Heart right ventricle (tissue), 16 donors: Measurements from ENCODE around the gene CRYBG3. TPM values are rescaled to one million over a fixed set of nuclear protein-coding genes. Genes with fewer than 3 reads are reported as not detected.

Source experiments
- ATAC-seq, 8 donors: fragments of 200-7000 bp; cut with Tn5 transposase; one replicate each; pipeline ENCODE4 v1.9.1; 2020; ENCODE audit warnings: mild to moderate bottlenecking in 8 of 8, moderate library complexity in 8 of 8, moderate number of reproducible peaks in 1 of 8
- DNase-seq, 2 donors: peaks; one replicate each; pipeline ENCODE4 v3.0.0-alpha.2; 2020
- H3K27ac ChIP-seq, 10 donors: fragments of 200-600 bp; sonication (generic) in 2 of 10; one replicate each; pipeline versions ENCODE4 v1.5.0 to v1.8.0; 2020 to 2022; ENCODE audit warnings: mild to moderate bottlenecking in 3 of 10
- H3K27me3 ChIP-seq, 7 donors: fragments of 200-600 bp; one replicate each; pipeline ENCODE4 v1.8.0; 2021 to 2022; ENCODE audit warnings: mild to moderate bottlenecking in 2 of 7
- H3K36me3 ChIP-seq, 9 donors: fragments of 200-600 bp; sonication (generic) in 1 of 9; one replicate each; pipeline versions ENCODE4 v1.5.0 to v1.8.0; 2020 to 2022; ENCODE audit warnings: mild to moderate bottlenecking in 2 of 9
- H3K4me1 ChIP-seq, 9 donors: fragments of 200-600 bp; sonication (generic) in 1 of 9; one replicate each; pipeline versions ENCODE4 v1.5.0 to v1.8.0; 2020 to 2022; ENCODE audit warnings: mild to moderate bottlenecking in 4 of 9
- H3K4me3 ChIP-seq, 10 donors: fragments of 200-600 bp; sonication (generic) in 2 of 10; one replicate each; pipeline versions ENCODE4 v1.5.0 to v1.8.0; 2020 to 2022; ENCODE audit warnings: mild to moderate bottlenecking in 7 of 10, moderate library complexity in 2 of 10
- H3K9me3 ChIP-seq, 11 donors: fragments of 200-600 bp in 10 of 11; sonication (generic) in 2 of 11; one replicate each; pipeline versions ENCODE4 v1.5.0 to v1.8.0; 2013 to 2022; ENCODE audit warnings: mild to moderate bottlenecking in 2 of 11, control low read depth in 1 of 11, moderate library complexity in 1 of 11
- WGBS, 2 donors: extraction: QIAGEN DNeasy Blood & Tissue Kit; methylation state at CpG; one replicate each; pipeline ENCODE4 v1.1.7; 2013; ENCODE audit warnings: inconsistent platforms in 1 of 2; 5-methylcytosine and 5-hydroxymethylcytosine counted together
- intact Hi-C, 10 donors: fragments of 100-400 bp; cut with DNase I; formaldehyde crosslinking; loops; one replicate each; pipeline versions ENCODE4 v1.11.1 to v1.14.2; 2022
- polyA plus RNA-seq, 2 donors: library from polyadenylated mRNA; stranded (reverse); fragments of 200-250 nt; gene quantifications; one replicate each; pipeline ENCODE4 v1.2.3, GENCODE V29; 2013
- total RNA-seq, 10 donors: library from RNA; stranded (reverse); fragmentation: NEBNext Ultra II Directional in 3 of 10; extraction: Animal tissue kit (Norgen Biotek cat#: 25700) in 3 of 10; gene quantifications; one replicate each; pipeline versions ENCODE4 v1.2.1 to v1.2.4, GENCODE V29; 2021 to 2023
- TF ChIP-seq, protein P1 (sequence below), 9 donors: fragments of 200-600 bp; sonication (generic) in 2 of 9; IDR thresholded peaks; one replicate each; pipeline versions ENCODE4 v1.5.0 to v1.8.0; 2021 to 2022; ENCODE audit warnings: antibody characterized with exemption in 9 of 9, mild to moderate bottlenecking in 5 of 9, moderate library complexity in 1 of 9
- donor health status: Arrhythmogenic right ventricular cardiomyopathy.
- donor health status: ischemic (EF 13 %, LVEDD 7.1; RV severe dilation, severe dysfunction).
- donor health status: healthy with polysubstance abuse.
- donor health status: DM: no; HTN: yes; CAD: no.
- donor health status: DM: no; HTN: no; CAD: no.
- donor health status: ischemic (EF 25% LVEDD 6.9; RV normal size, moderate dysfunction).
- donor health status: ischemic (EF 25% LVEDD 5.7; RV mildly dilated, moderate dysfunction).
- donor health status: healthy.
- donor health status: DM: yes; HTN: yes; CAD: no.
- donor health status: Ischemic cardiomyopathy.
- donor health status: ischemic (EF 35%, LVEDD 5.7; RV mildly dilated, moderate dysfunction).
- donor health status: nonischemic (EF 11% LVEDD 7.7; RV severe dilation, severe dysfunction).
- donor health status: DM: yes; HTN: yes; CAD: no.
- donor health status: PGD.
- donor health status: ischemic (EF 29% LVEDD 5.4; RV normal size, mild dysfunction).
- donor health status: nonischemic (EF 23%, LVEDD 6.1; RV moderate dilation, normal function).

The CRYBG3 gene
- total and polyA plus RNA-seq, 12 donors, result 8.0 to 39.2 (median 25.5) TPM

DNA sequence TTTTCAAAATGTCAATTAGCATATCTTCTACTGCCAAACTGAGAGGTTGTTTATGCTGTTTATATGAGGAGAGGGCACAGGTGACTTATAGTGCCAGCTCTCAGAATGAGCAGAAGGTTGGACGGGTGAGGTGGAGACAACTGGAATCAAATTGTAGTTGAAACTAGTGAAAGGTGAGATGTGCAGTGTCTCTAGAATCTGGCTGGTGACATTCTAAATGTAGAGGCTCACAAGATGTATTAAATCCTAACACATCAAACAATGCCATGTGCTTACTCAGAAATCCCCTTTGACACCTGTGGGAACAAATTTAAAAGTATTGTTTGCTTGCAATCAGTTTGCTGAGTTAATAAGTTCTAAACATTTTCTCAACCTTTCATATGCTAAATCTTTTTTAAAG is 40.8 kb downstream of the CRYBG3 start:
- ATAC-seq (no peak), DNase-seq (no peak)
- WGBS, 2 donors, result 71 to 82% methylated on average over 1 of the region's 1 CpG
- TF ChIP-seq, protein P1, sequence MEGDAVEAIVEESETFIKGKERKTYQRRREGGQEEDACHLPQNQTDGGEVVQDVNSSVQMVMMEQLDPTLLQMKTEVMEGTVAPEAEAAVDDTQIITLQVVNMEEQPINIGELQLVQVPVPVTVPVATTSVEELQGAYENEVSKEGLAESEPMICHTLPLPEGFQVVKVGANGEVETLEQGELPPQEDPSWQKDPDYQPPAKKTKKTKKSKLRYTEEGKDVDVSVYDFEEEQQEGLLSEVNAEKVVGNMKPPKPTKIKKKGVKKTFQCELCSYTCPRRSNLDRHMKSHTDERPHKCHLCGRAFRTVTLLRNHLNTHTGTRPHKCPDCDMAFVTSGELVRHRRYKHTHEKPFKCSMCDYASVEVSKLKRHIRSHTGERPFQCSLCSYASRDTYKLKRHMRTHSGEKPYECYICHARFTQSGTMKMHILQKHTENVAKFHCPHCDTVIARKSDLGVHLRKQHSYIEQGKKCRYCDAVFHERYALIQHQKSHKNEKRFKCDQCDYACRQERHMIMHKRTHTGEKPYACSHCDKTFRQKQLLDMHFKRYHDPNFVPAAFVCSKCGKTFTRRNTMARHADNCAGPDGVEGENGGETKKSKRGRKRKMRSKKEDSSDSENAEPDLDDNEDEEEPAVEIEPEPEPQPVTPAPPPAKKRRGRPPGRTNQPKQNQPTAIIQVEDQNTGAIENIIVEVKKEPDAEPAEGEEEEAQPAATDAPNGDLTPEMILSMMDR (IDR thresholded peaks at IDR 0.05), result no peak
- H3K36me3 ChIP-seq, result peaks cover 0 to 23% (median 0%) of the 10 kb centered on the region in 9 donors
- H3K9me3 ChIP-seq, result peaks cover 0 to 13% (median 0%) of the 10 kb centered on the region in 11 donors
- peaks cover 0 to 47% (median 18%) of the 10 kb centered on the region in 9 donors for H3K4me1 ChIP-seq
- intact Hi-C loops, result loop anchor here in 3 of 10 donors (2.0 to 5.0 kb wide), 3 partner anchors 35 to 40 kb away; partner anchors contain the start of gene CRYBG3 (in 2 of the 3)
- peak overlapping the region in 4 of 10 donors; percentile 18 to 67 (median 52) for H3K27ac ChIP-seq
- no peaks in the 10 kb centered on the region for H3K27me3 ChIP-seq
- H3K4me3 ChIP-seq, result no peak overlapping the region

DNA sequence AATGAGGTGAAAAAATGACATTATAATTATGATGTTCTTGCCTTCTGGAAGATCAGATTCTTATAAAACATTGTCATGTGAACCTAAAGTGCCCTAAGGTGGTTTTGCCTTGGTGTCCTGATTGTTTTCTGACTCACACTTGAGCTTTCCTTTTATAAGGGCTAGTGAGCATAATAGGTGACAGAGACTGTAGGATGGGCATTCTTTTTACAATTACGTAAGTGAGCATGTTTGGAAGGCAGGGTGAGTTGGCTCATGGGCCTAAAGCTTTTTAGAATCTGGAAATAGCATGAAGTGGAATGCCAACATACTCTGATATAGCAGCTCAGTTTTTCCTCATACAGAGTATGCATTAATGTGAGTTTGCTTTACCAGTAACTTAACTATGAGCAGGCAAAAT is 41.2 kb downstream of the CRYBG3 start:
- no peak overlapping the region for H3K4me3 ChIP-seq
- ATAC-seq, result peak in 7 of 8 donors; percentile 64 to 98 (median 84)
- intact Hi-C loops, result loop anchor here in 3 of 10 donors (2.0 to 5.0 kb wide), 3 partner anchors 36 to 41 kb away; partner anchors contain the start of gene CRYBG3 (in 2 of the 3)
- H3K27me3 ChIP-seq, result no peaks in the 10 kb centered on the region
- TF ChIP-seq, protein P1 (IDR thresholded peaks at IDR 0.05), result no peak
- peaks cover 0 to 47% (median 18%) of the 10 kb centered on the region in 9 donors for H3K4me1 ChIP-seq
- peak in 1 of 2 donors; percentile 12 for DNase-seq
- peaks cover 0 to 9% (median 0%) of the 10 kb centered on the region in 11 donors for H3K9me3 ChIP-seq
- 43 to 52% methylated on average over 1 of the region's 1 CpG for WGBS, 2 donors
- peaks cover 0 to 23% (median 0%) of the 10 kb centered on the region in 9 donors for H3K36me3 ChIP-seq
- H3K27ac ChIP-seq, result peak overlapping the region in 6 of 10 donors; percentile 18 to 67 (median 52)

DNA sequence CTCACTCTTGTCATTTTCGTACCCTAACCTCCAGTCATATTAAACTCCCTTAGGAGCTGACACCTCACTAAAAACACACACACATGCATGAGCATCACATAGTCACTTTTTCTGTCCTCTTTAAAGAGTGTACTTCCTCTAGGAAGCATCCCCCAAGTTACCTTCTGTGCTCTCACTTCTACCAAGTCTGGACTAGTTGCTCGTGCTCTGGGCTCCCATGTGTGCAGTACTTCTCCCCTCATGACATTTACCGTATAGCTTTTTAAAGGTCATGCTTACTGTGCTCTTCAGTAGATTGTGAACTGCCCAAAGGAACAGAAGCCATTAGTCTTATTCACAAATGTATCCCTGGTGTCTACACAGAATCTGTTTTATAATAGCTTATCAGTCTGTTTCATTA is 42.0 kb downstream of the CRYBG3 start:
- TF ChIP-seq, protein P1 (IDR thresholded peaks at IDR 0.05), result no peak
- no peak for DNase-seq
- Histone ChIP-seq H3K36me3 (peaks cover 0 to 23% (median 0%) of the 10 kb centered on the region in 9 donors), H3K4me1 (peaks cover 0 to 47% (median 18%) of the 10 kb centered on the region in 9 donors), H3K27me3 (no peaks in the 10 kb centered on the region), H3K27ac (peak overlapping the region in 4 of 10 donors; percentile 48 to 67 (median 56)), H3K9me3 (peaks cover 0 to 3% (median 0%) of the 10 kb centered on the region in 11 donors), H3K4me3 (no peak overlapping the region)
- peak in 3 of 8 donors; percentile 10 to 41 (median 32) for ATAC-seq
- intact Hi-C loops, result loop anchor here in 3 of 10 donors (2.0 to 5.0 kb wide), 3 partner anchors 36 to 41 kb away; partner anchors contain the start of gene CRYBG3 (in 2 of the 3)
- 57 to 74% methylated on average over 3 of the region's 3 CpGs for WGBS, 2 donors

DNA sequence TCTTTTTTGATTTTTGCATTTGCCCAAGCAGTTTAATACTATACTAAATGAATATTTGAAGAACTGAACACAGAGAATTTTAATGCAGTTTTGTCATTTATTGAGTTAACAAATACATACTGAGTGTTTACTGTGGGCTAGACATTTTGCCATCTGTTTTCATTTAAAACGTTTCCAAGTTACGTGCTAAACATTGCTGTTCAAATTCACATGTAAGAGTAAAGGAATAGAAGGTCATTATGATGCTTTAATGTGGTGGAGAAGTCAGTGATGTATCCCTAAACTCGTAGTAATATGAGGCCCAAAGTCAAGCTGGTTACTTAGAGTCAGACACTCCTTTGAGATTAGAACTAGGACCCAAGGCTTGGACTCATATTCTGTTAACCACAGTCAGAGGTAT is 49.4 kb downstream of the CRYBG3 start:
- Histone ChIP-seq H3K27ac (no peak overlapping the region), H3K36me3 (peaks cover 0 to 39% (median 0%) of the 10 kb centered on the region in 9 donors), H3K27me3 (no peaks in the 10 kb centered on the region), H3K9me3 (peaks cover 0 to 3% (median 0%) of the 10 kb centered on the region in 11 donors), H3K4me1 (peaks cover 0 to 14% (median 0%) of the 10 kb centered on the region in 9 donors), H3K4me3 (no peak overlapping the region)
- 76 to 78% methylated on average over 3 of the region's 3 CpGs for WGBS, 2 donors
- intact Hi-C loops, result loop anchor here in 1 of 10 donors (10.0 kb wide), 1 partner anchor 46 kb away; the partner anchor contains the start of gene CRYBG3
- TF ChIP-seq, protein P1 (IDR thresholded peaks at IDR 0.05), result no peak
- DNase-seq (no peak), ATAC-seq (no peak)
